HL-60 (cell line): ENCODE results near the gene CEP72.

Source experiments
- DNase-seq, 2 experiments: peaks; one replicate each; pipeline ENCODE4 v3.0.0-alpha.2; 2010 to 2020; ENCODE audit warnings: low read depth in 1 of 2, low spot score in 1 of 2
- H3K27ac ChIP-seq: fragments of 250-450 bp; sonication (Bioruptor Pico); replicated peaks from 2 replicates; pipeline ENCODE4 v1.5.1; 2020; ENCODE audit warnings: mild to moderate bottlenecking, moderate library complexity
- H3K27me3 ChIP-seq: fragments of 250-450 bp; sonication (Bioruptor Pico); 2 replicates; pipeline ENCODE4 v1.5.1; 2021; ENCODE audit warnings: mild to moderate bottlenecking, moderate library complexity; ENCODE audit not compliant: insufficient read depth, poor library complexity, severe bottlenecking
- H3K4me3 ChIP-seq: replicated peaks from 2 replicates; pipeline ENCODE4 v1.5.1; 2011; ENCODE audit warnings: mild to moderate bottlenecking, control low read depth, low read length; ENCODE audit not compliant: insufficient read depth
- GABPA ChIP-seq: IDR thresholded peaks from 2 replicates; pipeline ENCODE4 v1.6.1; 2012; ENCODE audit warnings: low read depth
- POLR2AphosphoS5 ChIP-seq: IDR thresholded peaks from 2 replicates; pipeline ENCODE4 v1.6.1; 2012; ENCODE audit warnings: low read depth
- SPI1 ChIP-seq: IDR thresholded peaks from 2 replicates; pipeline ENCODE4 v1.6.1; 2012; ENCODE audit warnings: low read depth, mild to moderate bottlenecking, borderline replicate concordance
- TF ChIP-seq, protein P1 (sequence below): IDR thresholded peaks from one replicate; pipeline ENCODE4 v1.5.1; 2011; ENCODE audit warnings: low read length, control low read depth, inconsistent platforms; ENCODE audit not compliant: insufficient read depth
- TF ChIP-seq, protein P2 (sequence below): IDR thresholded peaks from 2 replicates; pipeline ENCODE4 v1.6.1; 2012; ENCODE audit warnings: low read depth; ENCODE audit not compliant: insufficient replicate concordance

Gene CEP72

DNA sequence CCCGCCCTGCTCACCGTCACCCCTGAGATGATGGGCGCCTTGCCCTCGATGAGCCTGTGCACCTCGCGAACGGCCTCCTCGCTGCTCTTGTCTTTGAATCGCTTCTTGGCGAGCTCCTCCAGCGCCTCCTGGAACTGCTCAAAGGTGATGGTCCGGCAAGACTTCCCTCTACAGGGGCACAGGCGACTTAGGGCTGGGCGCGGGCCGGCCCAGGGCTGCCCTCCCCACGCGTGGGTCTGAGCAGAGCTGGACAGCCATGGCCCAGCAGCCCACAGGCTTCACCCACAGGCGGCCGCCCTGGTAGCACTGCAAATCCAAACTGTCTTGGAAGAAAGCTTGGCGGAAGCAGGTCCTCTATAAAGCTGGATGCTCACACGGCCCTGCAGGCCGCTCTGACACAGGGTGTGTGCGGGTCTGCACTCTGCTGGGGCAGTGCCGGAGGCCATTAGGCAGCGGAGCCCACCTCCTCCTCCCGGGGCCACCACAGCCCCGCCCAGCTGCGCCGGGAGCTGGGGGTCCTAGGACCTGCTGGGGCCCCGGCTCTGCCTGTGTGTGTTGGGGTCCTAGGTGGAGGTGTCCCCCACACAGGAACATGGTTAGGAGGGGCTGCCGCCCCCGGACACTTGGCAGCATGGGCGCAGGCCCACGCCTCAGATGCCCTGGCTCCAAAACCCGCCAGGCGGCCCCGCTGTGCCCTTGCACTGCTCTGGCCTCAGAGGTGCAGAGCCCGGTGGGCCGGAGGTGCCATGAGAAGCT is 54.0 kb downstream of the CEP72 start:
- TF ChIP-seq, protein P1, sequence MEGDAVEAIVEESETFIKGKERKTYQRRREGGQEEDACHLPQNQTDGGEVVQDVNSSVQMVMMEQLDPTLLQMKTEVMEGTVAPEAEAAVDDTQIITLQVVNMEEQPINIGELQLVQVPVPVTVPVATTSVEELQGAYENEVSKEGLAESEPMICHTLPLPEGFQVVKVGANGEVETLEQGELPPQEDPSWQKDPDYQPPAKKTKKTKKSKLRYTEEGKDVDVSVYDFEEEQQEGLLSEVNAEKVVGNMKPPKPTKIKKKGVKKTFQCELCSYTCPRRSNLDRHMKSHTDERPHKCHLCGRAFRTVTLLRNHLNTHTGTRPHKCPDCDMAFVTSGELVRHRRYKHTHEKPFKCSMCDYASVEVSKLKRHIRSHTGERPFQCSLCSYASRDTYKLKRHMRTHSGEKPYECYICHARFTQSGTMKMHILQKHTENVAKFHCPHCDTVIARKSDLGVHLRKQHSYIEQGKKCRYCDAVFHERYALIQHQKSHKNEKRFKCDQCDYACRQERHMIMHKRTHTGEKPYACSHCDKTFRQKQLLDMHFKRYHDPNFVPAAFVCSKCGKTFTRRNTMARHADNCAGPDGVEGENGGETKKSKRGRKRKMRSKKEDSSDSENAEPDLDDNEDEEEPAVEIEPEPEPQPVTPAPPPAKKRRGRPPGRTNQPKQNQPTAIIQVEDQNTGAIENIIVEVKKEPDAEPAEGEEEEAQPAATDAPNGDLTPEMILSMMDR = no peak
- TF ChIP-seq POLR2AphosphoS5 (no peak), GABPA (no peak), SPI1 (no peak)
- TF ChIP-seq, protein P2, sequence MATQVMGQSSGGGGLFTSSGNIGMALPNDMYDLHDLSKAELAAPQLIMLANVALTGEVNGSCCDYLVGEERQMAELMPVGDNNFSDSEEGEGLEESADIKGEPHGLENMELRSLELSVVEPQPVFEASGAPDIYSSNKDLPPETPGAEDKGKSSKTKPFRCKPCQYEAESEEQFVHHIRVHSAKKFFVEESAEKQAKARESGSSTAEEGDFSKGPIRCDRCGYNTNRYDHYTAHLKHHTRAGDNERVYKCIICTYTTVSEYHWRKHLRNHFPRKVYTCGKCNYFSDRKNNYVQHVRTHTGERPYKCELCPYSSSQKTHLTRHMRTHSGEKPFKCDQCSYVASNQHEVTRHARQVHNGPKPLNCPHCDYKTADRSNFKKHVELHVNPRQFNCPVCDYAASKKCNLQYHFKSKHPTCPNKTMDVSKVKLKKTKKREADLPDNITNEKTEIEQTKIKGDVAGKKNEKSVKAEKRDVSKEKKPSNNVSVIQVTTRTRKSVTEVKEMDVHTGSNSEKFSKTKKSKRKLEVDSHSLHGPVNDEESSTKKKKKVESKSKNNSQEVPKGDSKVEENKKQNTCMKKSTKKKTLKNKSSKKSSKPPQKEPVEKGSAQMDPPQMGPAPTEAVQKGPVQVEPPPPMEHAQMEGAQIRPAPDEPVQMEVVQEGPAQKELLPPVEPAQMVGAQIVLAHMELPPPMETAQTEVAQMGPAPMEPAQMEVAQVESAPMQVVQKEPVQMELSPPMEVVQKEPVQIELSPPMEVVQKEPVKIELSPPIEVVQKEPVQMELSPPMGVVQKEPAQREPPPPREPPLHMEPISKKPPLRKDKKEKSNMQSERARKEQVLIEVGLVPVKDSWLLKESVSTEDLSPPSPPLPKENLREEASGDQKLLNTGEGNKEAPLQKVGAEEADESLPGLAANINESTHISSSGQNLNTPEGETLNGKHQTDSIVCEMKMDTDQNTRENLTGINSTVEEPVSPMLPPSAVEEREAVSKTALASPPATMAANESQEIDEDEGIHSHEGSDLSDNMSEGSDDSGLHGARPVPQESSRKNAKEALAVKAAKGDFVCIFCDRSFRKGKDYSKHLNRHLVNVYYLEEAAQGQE = no peak
- no peaks in the 10 kb centered on the region for H3K27me3 ChIP-seq
- no peak overlapping the region for H3K4me3 ChIP-seq
- H3K27ac ChIP-seq = no peak overlapping the region
- DNase-seq = no peak

DNA sequence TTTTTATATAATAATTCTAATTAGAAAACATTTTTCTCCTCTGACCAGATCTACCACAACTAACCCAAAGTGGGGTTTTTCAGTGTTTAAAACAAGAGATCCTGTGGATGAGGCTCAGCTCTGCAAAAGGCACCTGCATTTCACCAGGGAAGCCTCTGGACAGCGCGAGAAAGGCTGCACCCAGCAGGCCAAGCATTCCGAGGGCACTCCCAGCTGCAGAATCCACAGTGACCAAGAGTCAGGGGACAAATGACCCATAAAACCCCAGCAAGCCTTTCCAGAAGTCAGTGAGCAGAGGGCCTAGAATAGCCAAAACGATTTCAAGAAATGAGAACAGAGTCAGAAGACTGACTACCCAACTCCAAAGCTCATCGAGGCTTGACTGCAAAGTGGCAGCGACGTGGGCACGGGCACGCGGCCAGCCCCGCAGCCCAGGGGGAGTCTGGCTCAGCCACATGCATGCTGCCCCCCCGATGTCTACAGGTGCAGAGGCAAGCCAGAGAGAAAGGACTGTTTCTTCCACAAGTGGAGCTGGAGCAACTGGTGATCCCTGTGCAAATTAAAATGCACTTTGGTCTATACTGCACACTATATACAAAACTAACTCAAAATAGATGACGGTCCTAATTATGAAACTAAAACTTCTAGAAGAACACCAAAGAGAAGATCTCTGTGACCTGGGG is 54.8 kb downstream of the CEP72 start:
- H3K27ac ChIP-seq = no peak overlapping the region
- no peaks in the 10 kb centered on the region for H3K27me3 ChIP-seq
- no peak for DNase-seq
- TF ChIP-seq, protein P1 = no peak
- TF ChIP-seq SPI1 (no peak), POLR2AphosphoS5 (no peak), GABPA (no peak)
- TF ChIP-seq, protein P2 = no peak
- H3K4me3 ChIP-seq = no peak overlapping the region

DNA sequence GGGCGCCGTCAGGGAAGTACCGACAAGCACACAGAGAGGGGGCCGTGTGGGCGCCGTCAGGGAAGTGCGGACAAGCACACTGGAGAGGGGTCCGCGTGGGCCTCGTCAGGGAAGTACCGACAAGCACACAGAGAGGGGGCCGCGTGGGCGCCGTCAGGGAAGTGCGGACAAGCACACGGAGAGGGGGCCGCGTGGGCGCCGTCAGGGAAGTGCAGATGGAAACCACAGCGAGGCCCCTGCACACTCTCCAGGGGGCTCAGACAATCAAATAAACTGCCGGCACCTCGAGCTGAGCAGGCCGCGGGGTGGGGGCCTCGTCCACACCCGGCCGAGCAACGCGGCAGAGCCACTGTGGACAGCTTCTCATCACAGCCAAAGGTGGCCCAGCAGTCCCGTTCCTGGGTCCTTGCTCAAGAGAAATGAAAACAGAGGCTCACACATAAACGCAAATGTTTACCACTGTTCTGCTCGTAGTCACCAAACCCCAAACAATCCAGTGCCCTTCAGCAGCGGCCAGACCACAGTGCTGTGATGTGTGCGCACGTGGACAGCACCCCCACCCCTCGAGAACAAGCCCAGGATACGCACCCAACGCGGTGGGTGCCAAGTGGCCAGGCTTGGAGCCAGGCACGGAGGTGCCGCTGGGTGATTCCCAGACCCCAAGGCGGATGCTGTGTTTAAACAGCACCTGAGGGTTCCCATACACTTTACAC is 56.3 kb downstream of the CEP72 start:
- peaks cover 13% of the 10 kb centered on the region for H3K27me3 ChIP-seq
- H3K4me3 ChIP-seq = no peak overlapping the region
- TF ChIP-seq, protein P2 = no peak
- TF ChIP-seq SPI1 (no peak), POLR2AphosphoS5 (no peak)
- TF ChIP-seq, protein P1 = no peak
- no peak overlapping the region for H3K27ac ChIP-seq
- no peak for DNase-seq
